ENCODE data around the gene SH3TC2.

DNA sequence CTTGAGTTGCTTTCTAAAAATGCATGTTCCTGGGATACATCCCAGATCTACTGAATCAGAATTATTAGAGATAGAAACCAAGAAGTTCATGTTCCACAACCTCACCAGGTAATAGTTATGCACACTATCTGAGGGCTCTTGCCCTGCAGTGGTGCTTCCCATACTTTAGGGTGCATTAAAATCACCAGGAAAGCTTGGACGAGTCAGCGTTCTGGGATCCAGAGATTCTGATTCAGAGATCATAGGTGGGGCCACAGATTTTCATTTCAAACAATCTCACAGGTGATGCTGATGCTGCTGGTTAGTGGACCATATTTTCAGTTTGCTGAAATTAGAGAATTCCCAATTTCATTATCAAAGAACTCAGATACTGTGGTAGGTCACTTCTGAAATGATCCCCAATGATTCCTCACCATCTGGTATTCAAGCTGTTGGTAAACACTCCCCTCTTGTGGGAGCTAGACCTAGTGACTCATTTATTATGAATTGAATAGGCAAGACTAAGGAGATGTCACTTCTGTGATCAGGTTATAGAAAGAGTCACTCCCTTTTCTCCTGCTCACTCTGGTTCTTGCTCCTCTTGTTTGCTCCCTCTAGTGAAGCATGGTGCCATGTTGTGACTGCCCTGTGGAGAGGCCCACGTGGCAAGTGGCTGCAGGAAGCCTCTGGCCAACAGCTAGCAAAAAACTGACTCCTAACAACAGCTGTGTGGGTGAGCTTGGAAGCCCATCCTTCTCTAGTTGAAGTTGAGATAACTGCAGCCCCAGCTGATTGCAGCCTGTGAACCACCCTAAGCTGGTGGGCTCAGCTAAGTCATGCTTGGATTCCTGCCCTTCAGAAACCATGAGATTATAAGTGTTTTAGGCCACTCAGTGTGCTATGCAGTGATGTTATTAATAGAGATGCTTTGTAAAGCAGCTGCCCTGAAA lies 59.8 kb downstream of the SH3TC2 start:
- TF ChIP-seq, protein P1, sequence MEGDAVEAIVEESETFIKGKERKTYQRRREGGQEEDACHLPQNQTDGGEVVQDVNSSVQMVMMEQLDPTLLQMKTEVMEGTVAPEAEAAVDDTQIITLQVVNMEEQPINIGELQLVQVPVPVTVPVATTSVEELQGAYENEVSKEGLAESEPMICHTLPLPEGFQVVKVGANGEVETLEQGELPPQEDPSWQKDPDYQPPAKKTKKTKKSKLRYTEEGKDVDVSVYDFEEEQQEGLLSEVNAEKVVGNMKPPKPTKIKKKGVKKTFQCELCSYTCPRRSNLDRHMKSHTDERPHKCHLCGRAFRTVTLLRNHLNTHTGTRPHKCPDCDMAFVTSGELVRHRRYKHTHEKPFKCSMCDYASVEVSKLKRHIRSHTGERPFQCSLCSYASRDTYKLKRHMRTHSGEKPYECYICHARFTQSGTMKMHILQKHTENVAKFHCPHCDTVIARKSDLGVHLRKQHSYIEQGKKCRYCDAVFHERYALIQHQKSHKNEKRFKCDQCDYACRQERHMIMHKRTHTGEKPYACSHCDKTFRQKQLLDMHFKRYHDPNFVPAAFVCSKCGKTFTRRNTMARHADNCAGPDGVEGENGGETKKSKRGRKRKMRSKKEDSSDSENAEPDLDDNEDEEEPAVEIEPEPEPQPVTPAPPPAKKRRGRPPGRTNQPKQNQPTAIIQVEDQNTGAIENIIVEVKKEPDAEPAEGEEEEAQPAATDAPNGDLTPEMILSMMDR (IDR thresholded peaks at IDR 0.05 in 4 of 5, conservative IDR thresholded peaks at IDR 0.05 in 1 of 5): peak in 3 of 5 experiments; percentile 12 to 43 (median 17)
- no peak for TF ChIP-seq POLR2A (IDR thresholded peaks at IDR 0.05)
